Hepatocyte (in vitro differentiated cells): ENCODE data around the gene CCNQ.

Source experiments
- EZH2 ChIP-seq: fragments of 200-600 bp; sonication (generic); IDR thresholded peaks from 2 replicates; pipeline ENCODE4 v1.6.1; 2016; ENCODE audit warnings: antibody characterized with exemption, mild to moderate bottlenecking, borderline replicate concordance
- TF ChIP-seq, protein P1 (sequence below): fragments of 200-600 bp; sonication (generic); IDR thresholded peaks from 2 replicates; pipeline ENCODE4 v1.5.1; 2016; ENCODE audit warnings: antibody characterized with exemption, mild to moderate bottlenecking; ENCODE audit not compliant: poor library complexity

- TF ChIP-seq, protein P1, sequence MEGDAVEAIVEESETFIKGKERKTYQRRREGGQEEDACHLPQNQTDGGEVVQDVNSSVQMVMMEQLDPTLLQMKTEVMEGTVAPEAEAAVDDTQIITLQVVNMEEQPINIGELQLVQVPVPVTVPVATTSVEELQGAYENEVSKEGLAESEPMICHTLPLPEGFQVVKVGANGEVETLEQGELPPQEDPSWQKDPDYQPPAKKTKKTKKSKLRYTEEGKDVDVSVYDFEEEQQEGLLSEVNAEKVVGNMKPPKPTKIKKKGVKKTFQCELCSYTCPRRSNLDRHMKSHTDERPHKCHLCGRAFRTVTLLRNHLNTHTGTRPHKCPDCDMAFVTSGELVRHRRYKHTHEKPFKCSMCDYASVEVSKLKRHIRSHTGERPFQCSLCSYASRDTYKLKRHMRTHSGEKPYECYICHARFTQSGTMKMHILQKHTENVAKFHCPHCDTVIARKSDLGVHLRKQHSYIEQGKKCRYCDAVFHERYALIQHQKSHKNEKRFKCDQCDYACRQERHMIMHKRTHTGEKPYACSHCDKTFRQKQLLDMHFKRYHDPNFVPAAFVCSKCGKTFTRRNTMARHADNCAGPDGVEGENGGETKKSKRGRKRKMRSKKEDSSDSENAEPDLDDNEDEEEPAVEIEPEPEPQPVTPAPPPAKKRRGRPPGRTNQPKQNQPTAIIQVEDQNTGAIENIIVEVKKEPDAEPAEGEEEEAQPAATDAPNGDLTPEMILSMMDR, result peak; percentile 3
- no peak for TF ChIP-seq EZH2
Measured at GRCh38 chrX:153642051-153642654, 43.2 kb upstream of the CCNQ start.
